CD4-positive, CD25-positive, alpha-beta regulatory T cell (primary cell): ENCODE results near the gene PODXL2. TPM values are rescaled to one million over a fixed set of nuclear protein-coding genes. Genes with fewer than 3 reads are reported as not detected.
A peak's percentile ranks its signal among the peaks of the same experiment; 100 is the strongest.

Source experiments
- ATAC-seq, 2 donors: fragments of 150-1000 bp; cut with Tn5 transposase; one replicate each; pipeline ENCODE4 v1.10.0; 2021; ENCODE audit warnings: low read depth in 2 of 2, moderate number of reproducible peaks in 2 of 2, moderate library complexity in 1 of 2
- DNase-seq, 3 donors: peaks; one replicate each; pipeline versions ENCODE4 v3.0.0 to v3.0.0-alpha.2; 2012 to 2022; ENCODE audit warnings: mixed read lengths in 1 of 3
- H3K27ac ChIP-seq: one replicate; pipeline ENCODE4 v1.7.0; 2013; ENCODE audit warnings: mild to moderate bottlenecking, low read length; ENCODE audit not compliant: insufficient read depth, poor library complexity, severe bottlenecking
- H3K27me3 ChIP-seq: one replicate; pipeline ENCODE4 v1.7.0; 2013; ENCODE audit warnings: low read length; ENCODE audit not compliant: control insufficient read depth, insufficient read depth
- H3K36me3 ChIP-seq: one replicate; pipeline ENCODE4 v1.7.0; 2013; ENCODE audit warnings: mild to moderate bottlenecking, low read length, moderate library complexity; ENCODE audit not compliant: control insufficient read depth, insufficient read depth
- H3K4me1 ChIP-seq: 2 replicates; pipeline ENCODE4 v1.7.0; 2013; ENCODE audit warnings: mild to moderate bottlenecking, low read length; ENCODE audit not compliant: insufficient read depth, control insufficient read depth, poor library complexity, severe bottlenecking
- H3K4me3 ChIP-seq: one replicate; pipeline ENCODE4 v1.7.0; 2013; ENCODE audit warnings: low read depth, mild to moderate bottlenecking, low read length, moderate library complexity
- H3K9me3 ChIP-seq, 2 experiments: 1 replicate in 1 of 2; 2 replicates in 1 of 2; pipeline ENCODE4 v1.7.0; 2013; ENCODE audit warnings: low read length in 2 of 2, mild to moderate bottlenecking in 1 of 2, moderate library complexity in 1 of 2; ENCODE audit not compliant: control insufficient read depth in 2 of 2
- H3K27ac Mint-ChIP-seq, 3 donors: one replicate each; pipeline ENCODE4 v1.8.0; 2020 to 2022; ENCODE audit warnings: mild to moderate bottlenecking in 3 of 3, mixed read lengths in 3 of 3, moderate library complexity in 2 of 3
- H3K27me3 Mint-ChIP-seq: one replicate; pipeline ENCODE4 v1.8.0; 2022; ENCODE audit warnings: mild to moderate bottlenecking, mixed read lengths
- H3K36me3 Mint-ChIP-seq: one replicate; pipeline ENCODE4 v1.8.0; 2020; ENCODE audit warnings: mixed read lengths
- H3K4me1 Mint-ChIP-seq, 4 donors: one replicate each; pipeline ENCODE4 v1.8.0; 2020 to 2022; ENCODE audit warnings: mixed read lengths in 4 of 4, mild to moderate bottlenecking in 1 of 4
- H3K4me3 Mint-ChIP-seq, 4 donors: one replicate each; pipeline ENCODE4 v1.8.0; 2020 to 2022; ENCODE audit warnings: mild to moderate bottlenecking in 4 of 4, mixed read lengths in 4 of 4, moderate library complexity in 3 of 4
- H3K9me3 Mint-ChIP-seq, 7 donors: one replicate each; pipeline ENCODE4 v1.8.0; 2020 to 2022; ENCODE audit warnings: mixed read lengths in 7 of 7, mild to moderate bottlenecking in 3 of 7, moderate library complexity in 2 of 7
- polyA plus RNA-seq, 4 donors: library from polyadenylated mRNA; unstranded; fragments of 300-500 nt; fragmentation: Illumina TruSeq; gene quantifications; one replicate each; pipeline ENCODE4 v1.2.3, GENCODE V29; 2021
- total RNA-seq: library from RNA; stranded (reverse); gene quantifications from one replicate; pipeline ENCODE4 v1.2.3, GENCODE V29; 2022

PODXL2 gene
- total and polyA plus RNA-seq, 5 donors from 2014 or later = 0.87 to 3.1 (median 1.7) TPM

DNA sequence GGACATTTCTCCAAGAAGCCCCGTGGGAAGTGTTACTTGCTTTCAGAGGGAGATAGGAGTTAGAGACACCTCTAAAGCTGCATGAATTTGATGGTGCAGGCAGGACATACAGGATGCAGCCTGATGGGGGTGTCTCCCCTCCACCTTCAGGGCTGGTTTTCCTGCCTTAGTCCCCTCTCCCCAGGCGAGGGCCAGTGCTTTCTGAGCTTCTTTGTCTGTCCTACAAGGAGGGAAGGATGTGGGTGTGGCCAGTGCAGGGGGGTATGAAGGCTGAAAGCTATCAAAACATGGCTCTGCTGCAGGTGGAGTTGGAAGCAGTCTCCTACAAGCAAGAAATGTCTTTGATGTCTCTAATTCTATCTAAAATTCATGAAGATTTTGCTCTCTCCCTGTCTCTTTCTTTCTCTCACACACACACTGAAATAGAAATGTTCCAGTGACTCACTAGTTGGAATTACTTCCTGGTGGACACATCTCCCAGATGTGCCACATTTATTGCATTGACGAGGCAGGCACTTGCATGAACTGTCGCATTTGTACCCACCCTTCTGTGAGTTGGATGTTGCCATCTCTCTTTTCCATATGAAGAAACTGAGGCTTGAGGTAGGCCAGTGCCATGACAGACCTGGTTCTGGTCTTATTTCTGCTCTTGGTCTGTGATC lies 13.9 kb upstream of the PODXL2 start:
- Mint-ChIP-seq H3K36me3 (peaks cover 58% of the 10 kb centered on the region), H3K27me3 (no peaks in the 10 kb centered on the region), H3K27ac (peak overlapping the region; percentile 40 to 45 (median 42)), H3K4me3 (no peak overlapping the region), H3K4me1 (peaks cover 0 to 3% (median 0%) of the 10 kb centered on the region in 4 donors), H3K9me3 (no peaks in the 10 kb centered on the region)
- Histone ChIP-seq H3K27ac (no peak overlapping the region), H3K27me3 (no peaks in the 10 kb centered on the region), H3K36me3 (peaks cover 15% of the 10 kb centered on the region), H3K4me1 (no peaks in the 10 kb centered on the region), H3K9me3 (no peaks in the 10 kb centered on the region), H3K4me3 (no peak overlapping the region)
- ATAC-seq (no peak), DNase-seq (no peak)

DNA sequence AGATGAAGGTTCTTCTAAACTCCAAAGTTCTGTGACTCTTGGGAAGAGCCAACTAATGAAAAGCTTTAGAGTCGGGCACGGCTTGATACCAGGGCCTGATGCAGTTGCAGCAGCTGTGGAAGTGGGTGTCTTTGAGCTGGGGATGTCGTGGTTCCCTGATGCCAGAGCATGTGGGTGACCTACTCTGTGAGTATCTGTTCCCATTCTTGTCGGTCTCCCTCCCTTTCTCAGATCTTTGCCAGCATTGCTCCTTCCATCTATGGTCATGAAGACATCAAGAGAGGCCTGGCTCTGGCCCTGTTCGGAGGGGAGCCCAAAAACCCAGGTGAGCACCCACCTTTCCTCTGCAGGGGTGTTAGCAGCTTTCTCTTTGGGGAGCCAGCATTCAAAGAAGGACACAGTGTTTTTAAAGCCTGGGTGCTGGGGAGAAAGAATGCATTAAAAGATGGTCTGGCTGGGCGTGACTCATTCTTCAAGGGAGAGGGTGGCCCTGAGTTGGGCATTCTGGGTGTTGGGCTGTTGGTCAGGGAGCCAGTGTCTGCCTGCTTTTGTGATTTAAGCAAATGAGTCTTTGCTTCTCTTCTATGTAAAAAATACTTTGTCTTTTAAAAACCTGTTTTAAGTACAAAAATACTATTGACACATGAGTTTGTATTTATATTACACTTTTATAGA lies 13.2 kb upstream of the PODXL2 start:
- Histone ChIP-seq H3K4me1 (no peaks in the 10 kb centered on the region), H3K4me3 (no peak overlapping the region), H3K27me3 (no peaks in the 10 kb centered on the region), H3K36me3 (peaks cover 15% of the 10 kb centered on the region), H3K27ac (no peak overlapping the region), H3K9me3 (no peaks in the 10 kb centered on the region)
- no peak for DNase-seq
- Mint-ChIP-seq H3K27ac (peak overlapping the region; percentile 36 to 41 (median 40)), H3K4me1 (peaks cover 0 to 3% (median 0%) of the 10 kb centered on the region in 4 donors), H3K9me3 (no peaks in the 10 kb centered on the region), H3K4me3 (no peak overlapping the region), H3K27me3 (no peaks in the 10 kb centered on the region), H3K36me3 (peaks cover 56% of the 10 kb centered on the region)
- no peak for ATAC-seq

DNA sequence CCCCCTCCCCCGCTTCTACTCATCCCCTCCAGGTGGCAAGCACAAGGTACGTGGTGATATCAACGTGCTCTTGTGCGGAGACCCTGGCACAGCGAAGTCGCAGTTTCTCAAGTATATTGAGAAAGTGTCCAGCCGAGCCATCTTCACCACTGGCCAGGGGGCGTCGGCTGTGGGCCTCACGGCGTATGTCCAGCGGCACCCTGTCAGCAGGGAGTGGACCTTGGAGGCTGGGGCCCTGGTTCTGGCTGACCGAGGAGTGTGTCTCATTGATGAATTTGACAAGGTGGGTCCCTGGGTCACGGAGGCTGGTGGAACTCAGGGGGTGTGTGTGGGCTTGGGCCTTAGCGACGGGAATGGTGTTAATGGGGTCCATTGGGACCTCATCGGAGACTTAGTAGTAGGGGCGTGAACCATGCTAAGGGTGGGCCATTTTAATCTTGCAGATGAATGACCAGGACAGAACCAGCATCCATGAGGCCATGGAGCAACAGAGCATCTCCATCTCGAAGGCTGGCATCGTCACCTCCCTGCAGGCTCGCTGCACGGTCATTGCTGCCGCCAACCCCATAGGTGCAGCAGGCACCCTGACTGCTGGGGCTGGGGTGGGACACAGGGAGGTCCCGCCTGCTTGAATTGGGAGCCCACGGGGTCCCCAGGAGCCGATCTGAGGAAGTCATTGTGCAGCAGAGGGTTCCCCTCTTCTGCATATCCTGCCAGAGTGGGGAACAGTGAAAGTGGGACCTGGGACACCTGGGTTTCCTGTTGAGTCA lies 12.0 kb upstream of the PODXL2 start:
- Histone ChIP-seq H3K36me3 (peaks cover 20% of the 10 kb centered on the region), H3K4me3 (no peak overlapping the region), H3K27ac (no peak overlapping the region), H3K27me3 (no peaks in the 10 kb centered on the region), H3K9me3 (no peaks in the 10 kb centered on the region), H3K4me1 (no peaks in the 10 kb centered on the region)
- Mint-ChIP-seq H3K36me3 (peaks cover 54% of the 10 kb centered on the region), H3K27me3 (no peaks in the 10 kb centered on the region), H3K4me1 (peaks cover 0 to 3% (median 0%) of the 10 kb centered on the region in 4 donors), H3K4me3 (no peak overlapping the region), H3K9me3 (no peaks in the 10 kb centered on the region), H3K27ac (peak overlapping the region in 1 of 3 donors; percentile 69)
- no peak for ATAC-seq
- no peak for DNase-seq

DNA sequence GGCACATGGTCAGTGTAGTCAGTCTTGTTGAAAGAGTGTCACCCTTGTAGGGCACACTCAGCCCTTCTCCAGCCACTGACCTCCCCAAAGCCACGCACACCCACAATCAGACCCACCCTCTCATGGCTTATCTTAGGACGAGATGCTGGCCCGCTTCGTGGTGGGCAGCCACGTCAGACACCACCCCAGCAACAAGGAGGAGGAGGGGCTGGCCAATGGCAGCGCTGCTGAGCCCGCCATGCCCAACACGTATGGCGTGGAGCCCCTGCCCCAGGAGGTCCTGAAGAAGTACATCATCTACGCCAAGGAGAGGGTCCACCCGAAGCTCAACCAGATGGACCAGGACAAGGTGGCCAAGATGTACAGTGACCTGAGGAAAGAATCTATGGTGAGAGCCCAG lies 10.1 kb upstream of the PODXL2 start:
- H3K9me3 Mint-ChIP-seq = no peaks in the 10 kb centered on the region
- H3K4me1 Mint-ChIP-seq = peaks cover 0 to 3% (median 0%) of the 10 kb centered on the region in 4 donors
- Histone ChIP-seq H3K9me3 (no peaks in the 10 kb centered on the region), H3K4me1 (no peaks in the 10 kb centered on the region), H3K27ac (no peak overlapping the region), H3K4me3 (no peak overlapping the region), H3K27me3 (no peaks in the 10 kb centered on the region), H3K36me3 (peaks cover 20% of the 10 kb centered on the region)
- H3K36me3 Mint-ChIP-seq = peaks cover 52% of the 10 kb centered on the region
- no peak overlapping the region for H3K27ac Mint-ChIP-seq
- ATAC-seq (no peak), DNase-seq (no peak)
- H3K27me3 Mint-ChIP-seq = no peaks in the 10 kb centered on the region
- no peak overlapping the region for H3K4me3 Mint-ChIP-seq

DNA sequence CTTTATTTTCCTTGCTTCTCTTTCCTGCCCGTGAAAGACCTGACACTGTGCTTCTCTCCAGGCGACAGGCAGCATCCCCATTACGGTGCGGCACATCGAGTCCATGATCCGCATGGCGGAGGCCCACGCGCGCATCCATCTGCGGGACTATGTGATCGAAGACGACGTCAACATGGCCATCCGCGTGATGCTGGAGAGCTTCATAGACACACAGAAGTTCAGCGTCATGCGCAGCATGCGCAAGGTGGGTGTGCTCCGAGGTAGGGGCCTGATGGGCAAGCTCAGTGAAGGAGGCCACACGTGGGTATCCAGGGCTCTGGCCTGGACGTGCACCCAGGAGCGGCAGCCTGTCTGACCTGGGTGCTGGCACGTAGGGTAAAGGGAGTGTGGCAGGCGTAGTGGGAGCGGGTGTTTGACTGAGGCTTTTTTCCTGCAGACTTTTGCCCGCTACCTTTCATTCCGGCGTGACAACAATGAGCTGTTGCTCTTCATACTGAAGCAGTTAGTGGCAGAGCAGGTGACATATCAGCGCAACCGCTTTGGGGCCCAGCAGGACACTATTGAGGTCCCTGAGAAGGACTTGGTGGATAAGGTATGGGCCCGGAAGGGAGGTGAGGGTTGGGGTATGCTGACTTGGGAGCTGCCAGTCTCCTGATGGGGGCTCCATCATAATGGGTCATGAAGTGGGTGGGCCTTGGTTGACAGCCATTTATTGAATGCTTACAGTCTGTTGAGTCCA lies 8.2 kb upstream of the PODXL2 start:
- ATAC-seq (no peak), DNase-seq (no peak)
- no peak overlapping the region for H3K27ac ChIP-seq
- no peaks in the 10 kb centered on the region for H3K27me3 ChIP-seq
- no peaks in the 10 kb centered on the region for H3K4me1 ChIP-seq
- H3K9me3 ChIP-seq = no peaks in the 10 kb centered on the region
- H3K4me3 ChIP-seq = no peak overlapping the region
- no peaks in the 10 kb centered on the region for H3K9me3 Mint-ChIP-seq
- H3K27me3 Mint-ChIP-seq = no peaks in the 10 kb centered on the region
- H3K36me3 Mint-ChIP-seq = peaks cover 36% of the 10 kb centered on the region
- H3K4me1 Mint-ChIP-seq = no peaks in the 10 kb centered on the region
- H3K27ac Mint-ChIP-seq = peak overlapping the region in 1 of 3 donors; percentile 69
- H3K36me3 ChIP-seq = peaks cover 20% of the 10 kb centered on the region
- H3K4me3 Mint-ChIP-seq = no peak overlapping the region

DNA sequence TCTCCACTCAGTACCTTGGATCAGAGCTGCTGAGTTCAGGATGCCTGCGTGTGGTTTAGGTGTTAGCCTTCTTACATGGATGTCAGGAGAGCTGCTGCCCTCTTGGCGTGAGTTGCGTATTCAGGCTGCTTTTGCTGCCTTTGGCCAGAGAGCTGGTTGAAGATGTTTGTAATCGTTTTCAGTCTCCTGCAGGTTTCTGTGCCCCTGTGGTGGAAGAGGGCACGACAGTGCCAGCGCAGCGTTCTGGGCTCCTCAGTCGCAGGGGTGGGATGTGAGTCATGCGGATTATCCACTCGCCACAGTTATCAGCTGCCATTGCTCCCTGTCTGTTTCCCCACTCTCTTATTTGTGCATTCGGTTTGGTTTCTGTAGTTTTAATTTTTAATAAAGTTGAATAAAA lies 7.0 kb upstream of the PODXL2 start:
- no peak overlapping the region for H3K4me3 ChIP-seq
- no peak for DNase-seq
- H3K4me3 Mint-ChIP-seq = no peak overlapping the region
- H3K36me3 Mint-ChIP-seq = peaks cover 28% of the 10 kb centered on the region
- peaks cover 17% of the 10 kb centered on the region for H3K36me3 ChIP-seq
- H3K4me1 ChIP-seq = no peaks in the 10 kb centered on the region
- H3K27me3 ChIP-seq = no peaks in the 10 kb centered on the region
- H3K27me3 Mint-ChIP-seq = no peaks in the 10 kb centered on the region
- ATAC-seq = no peak
- no peak overlapping the region for H3K27ac Mint-ChIP-seq
- no peak overlapping the region for H3K27ac ChIP-seq
- no peaks in the 10 kb centered on the region for H3K9me3 Mint-ChIP-seq
- H3K4me1 Mint-ChIP-seq = peaks cover 0 to 3% (median 1%) of the 10 kb centered on the region in 4 donors
- no peaks in the 10 kb centered on the region for H3K9me3 ChIP-seq

DNA sequence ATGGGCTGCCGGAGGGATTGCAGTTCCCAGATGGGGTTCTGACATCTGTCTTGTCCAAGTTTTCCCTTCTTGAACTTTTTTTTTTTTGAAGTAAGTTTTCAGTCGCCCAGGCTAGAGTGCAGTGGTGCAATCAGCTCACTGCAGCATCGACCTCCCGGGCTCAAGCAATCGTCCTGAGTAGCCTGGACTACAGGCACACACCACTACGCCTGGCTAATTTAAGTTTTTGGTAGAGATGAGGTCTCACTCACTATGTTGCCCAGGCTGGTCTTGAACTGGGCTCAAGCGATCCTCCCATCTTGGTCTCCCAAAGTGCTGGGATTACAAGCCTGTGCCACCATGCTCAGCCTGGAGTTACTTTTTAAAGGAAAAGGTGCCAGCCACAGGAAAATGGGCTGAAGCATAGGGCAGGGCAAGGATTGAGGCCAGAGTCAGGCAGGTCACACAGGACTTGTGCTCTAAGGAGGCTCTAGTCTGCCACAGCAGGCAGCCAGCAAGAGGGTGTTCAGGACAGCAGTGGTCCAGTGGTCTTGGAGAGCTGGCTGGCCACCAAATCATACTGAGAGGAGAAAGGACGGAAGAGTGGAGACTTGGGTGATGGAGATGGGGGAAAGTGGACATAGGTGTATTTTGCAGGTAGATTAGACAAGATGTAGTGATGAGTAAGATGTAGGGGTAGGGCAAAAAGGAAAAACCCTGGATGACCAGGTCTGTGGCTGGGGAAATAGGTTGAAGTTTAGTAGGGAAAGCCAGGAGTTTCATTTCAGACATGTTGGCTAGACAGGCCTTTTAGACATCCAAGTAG lies 6.0 kb upstream of the PODXL2 start:
- peaks cover 21% of the 10 kb centered on the region for H3K36me3 Mint-ChIP-seq
- no peak overlapping the region for H3K4me3 Mint-ChIP-seq
- Histone ChIP-seq H3K4me1 (no peaks in the 10 kb centered on the region), H3K27ac (no peak overlapping the region), H3K27me3 (no peaks in the 10 kb centered on the region), H3K4me3 (no peak overlapping the region), H3K9me3 (no peaks in the 10 kb centered on the region), H3K36me3 (peaks cover 9% of the 10 kb centered on the region)
- peaks cover 9% of the 10 kb centered on the region for H3K27me3 Mint-ChIP-seq
- no peaks in the 10 kb centered on the region for H3K9me3 Mint-ChIP-seq
- DNase-seq (no peak), ATAC-seq (no peak)
- H3K27ac Mint-ChIP-seq = no peak overlapping the region
- peaks cover 0 to 5% (median 3%) of the 10 kb centered on the region in 4 donors for H3K4me1 Mint-ChIP-seq
